Peyer's patch (tissue), 4 donors: Measurements from ENCODE around the gene GNAL. TPM values are rescaled to one million over a fixed set of nuclear protein-coding genes. Genes with fewer than 3 reads are reported as not detected.

ENCODE experiments used
- DNase-seq, 3 donors: peaks; one replicate each; pipeline ENCODE4 v3.0.0-alpha.2; 2017 to 2019
- H3K27ac ChIP-seq, 4 donors: fragments of 200-600 bp; sonication (generic); one replicate each; pipeline ENCODE4 v1.5.1; 2016 to 2019
- H3K27me3 ChIP-seq, 2 donors: fragments of 200-600 bp; sonication (generic); one replicate each; pipeline ENCODE4 v1.5.1; 2019
- H3K36me3 ChIP-seq, 3 donors: fragments of 200-600 bp; sonication (generic); one replicate each; pipeline ENCODE4 v1.5.1; 2016 to 2019
- H3K4me1 ChIP-seq, 4 donors: fragments of 200-600 bp; sonication (generic); one replicate each; pipeline ENCODE4 v1.5.1; 2016 to 2019
- H3K4me3 ChIP-seq, 4 donors: fragments of 200-600 bp; sonication (generic); 1 replicate in 3 of 4; 2 replicates in 1 of 4; pipeline ENCODE4 v1.5.1; 2016 to 2019; ENCODE audit warnings: mild to moderate bottlenecking in 1 of 4
- H3K9me3 ChIP-seq, 4 donors: fragments of 200-600 bp; sonication (generic); one replicate each; pipeline ENCODE4 v1.5.1; 2016 to 2019; ENCODE audit warnings: mild to moderate bottlenecking in 1 of 4
- POLR2A ChIP-seq, 2 donors: fragments of 450-650 bp; IDR thresholded peaks; one replicate each; pipeline ENCODE4 v1.5.1; 2017; ENCODE audit warnings: antibody characterized with exemption in 2 of 2, mild to moderate bottlenecking in 2 of 2, moderate library complexity in 2 of 2
- total RNA-seq, 4 donors: library from RNA; depleted of rRNA; stranded (reverse); fragments of >200 nt; gene quantifications; one replicate each; pipeline ENCODE4 v1.1.0, GENCODE V29; 2016
- TF ChIP-seq, protein P1 (sequence below), 6 experiments: fragments of 450-650 bp in 4 of 6; fragments of 200-600 bp in 2 of 6; sonication (generic) in 1 of 6; IDR thresholded peaks; one replicate each; pipeline ENCODE4 v1.5.1; 2017 to 2019; ENCODE audit warnings: antibody characterized with exemption in 6 of 6, mild to moderate bottlenecking in 3 of 6, moderate library complexity in 1 of 6

GNAL gene
- total RNA-seq, 4 donors from 2014 or later = 2.5 to 7.4 (median 3.6) TPM

DNA sequence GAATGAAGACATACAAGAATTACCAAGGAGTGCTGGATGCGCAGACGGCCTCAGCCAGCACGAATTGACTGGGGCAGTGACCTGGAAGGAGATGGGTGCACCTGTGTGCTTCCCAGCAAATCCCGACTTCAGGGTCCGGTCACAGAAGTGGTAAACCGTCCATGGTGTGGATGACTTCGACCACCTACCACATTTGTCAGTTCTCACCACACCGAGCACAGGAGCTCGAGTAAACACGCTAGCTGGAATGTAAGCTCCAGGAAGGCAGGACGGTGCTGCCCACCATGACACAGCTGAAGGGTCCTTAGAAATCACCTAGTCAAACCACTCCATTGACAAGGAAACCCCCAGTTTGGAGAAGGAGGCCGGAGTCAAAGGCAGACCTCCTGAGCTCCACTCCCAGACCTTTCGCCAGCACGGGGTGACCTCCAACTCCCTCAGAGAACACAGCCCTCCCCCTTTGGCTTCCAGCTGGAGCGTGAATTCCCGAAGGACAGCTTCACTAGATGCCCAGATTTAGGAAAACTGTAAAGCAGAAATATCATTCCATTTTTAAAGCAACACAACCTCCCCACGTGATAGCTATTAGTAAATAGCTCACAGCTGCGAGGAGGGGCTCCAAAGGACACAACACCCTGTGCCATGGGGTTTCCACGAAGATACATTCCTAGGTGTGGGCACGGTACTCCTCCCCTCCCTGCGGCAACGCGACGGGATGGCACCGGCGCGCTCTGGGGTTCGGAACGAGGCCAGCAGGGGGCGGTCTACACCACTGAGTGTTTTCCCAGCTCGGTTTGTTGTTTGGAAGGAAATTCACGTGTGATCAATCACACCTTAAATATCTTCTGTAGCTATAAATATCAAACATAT is 34.1 kb upstream of the GNAL start:
- H3K4me1 ChIP-seq = no peaks in the 10 kb centered on the region
- TF ChIP-seq, protein P1, sequence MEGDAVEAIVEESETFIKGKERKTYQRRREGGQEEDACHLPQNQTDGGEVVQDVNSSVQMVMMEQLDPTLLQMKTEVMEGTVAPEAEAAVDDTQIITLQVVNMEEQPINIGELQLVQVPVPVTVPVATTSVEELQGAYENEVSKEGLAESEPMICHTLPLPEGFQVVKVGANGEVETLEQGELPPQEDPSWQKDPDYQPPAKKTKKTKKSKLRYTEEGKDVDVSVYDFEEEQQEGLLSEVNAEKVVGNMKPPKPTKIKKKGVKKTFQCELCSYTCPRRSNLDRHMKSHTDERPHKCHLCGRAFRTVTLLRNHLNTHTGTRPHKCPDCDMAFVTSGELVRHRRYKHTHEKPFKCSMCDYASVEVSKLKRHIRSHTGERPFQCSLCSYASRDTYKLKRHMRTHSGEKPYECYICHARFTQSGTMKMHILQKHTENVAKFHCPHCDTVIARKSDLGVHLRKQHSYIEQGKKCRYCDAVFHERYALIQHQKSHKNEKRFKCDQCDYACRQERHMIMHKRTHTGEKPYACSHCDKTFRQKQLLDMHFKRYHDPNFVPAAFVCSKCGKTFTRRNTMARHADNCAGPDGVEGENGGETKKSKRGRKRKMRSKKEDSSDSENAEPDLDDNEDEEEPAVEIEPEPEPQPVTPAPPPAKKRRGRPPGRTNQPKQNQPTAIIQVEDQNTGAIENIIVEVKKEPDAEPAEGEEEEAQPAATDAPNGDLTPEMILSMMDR (IDR thresholded peaks at IDR 0.05) = peak in 4 of 6 experiments; percentile 53 to 63 (median 59)
- no peak for TF ChIP-seq POLR2A (IDR thresholded peaks at IDR 0.05)
- H3K27me3 ChIP-seq = no peaks in the 10 kb centered on the region
- no peak overlapping the region for H3K27ac ChIP-seq
- peak in 2 of 3 donors; percentile 64 to 68 for DNase-seq
- H3K36me3 ChIP-seq = no peaks in the 10 kb centered on the region
- H3K9me3 ChIP-seq = no peaks in the 10 kb centered on the region
- H3K4me3 ChIP-seq = no peak overlapping the region

DNA sequence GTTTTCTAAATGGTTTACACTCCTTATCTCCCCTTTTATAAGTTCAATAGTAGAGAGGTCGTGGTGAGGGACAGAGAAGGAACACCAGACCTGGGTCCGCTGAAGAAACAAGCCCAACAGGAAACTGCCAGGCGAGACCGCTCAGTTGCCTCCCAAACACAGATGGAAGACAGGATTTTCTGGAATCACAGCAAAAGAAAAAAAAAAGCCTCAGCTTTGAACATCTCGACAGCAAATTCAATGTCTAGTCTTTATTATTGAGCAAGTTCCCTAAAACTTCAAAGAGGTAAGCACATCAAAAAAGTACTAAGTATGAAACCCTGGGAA is 33.5 kb upstream of the GNAL start:
- DNase-seq = no peak
- Histone ChIP-seq H3K27me3 (no peaks in the 10 kb centered on the region), H3K36me3 (no peaks in the 10 kb centered on the region), H3K4me1 (no peaks in the 10 kb centered on the region), H3K9me3 (no peaks in the 10 kb centered on the region), H3K4me3 (no peak overlapping the region), H3K27ac (no peak overlapping the region)
- TF ChIP-seq, protein P1 (IDR thresholded peaks at IDR 0.05) = no peak
- TF ChIP-seq POLR2A (IDR thresholded peaks at IDR 0.05) = no peak

DNA sequence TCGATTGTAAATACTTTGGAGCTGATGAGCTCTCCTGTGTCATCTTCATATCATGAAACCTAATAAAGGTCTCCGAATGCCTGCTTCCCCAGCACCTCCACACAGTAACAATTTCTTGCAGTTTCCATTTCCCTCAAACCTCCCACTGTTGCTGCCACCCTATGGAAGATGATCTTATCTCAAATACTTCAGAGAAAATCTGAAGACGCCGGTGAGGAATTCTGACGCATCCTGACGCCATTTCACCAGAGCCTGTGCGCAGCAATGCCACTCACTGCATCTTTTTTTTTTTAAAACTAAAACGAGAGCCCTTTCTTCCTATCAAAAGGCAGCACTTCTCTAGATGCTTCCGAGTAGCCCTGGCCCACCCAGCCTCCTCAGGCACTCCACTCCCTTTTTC is 31.9 kb upstream of the GNAL start:
- Histone ChIP-seq H3K36me3 (no peaks in the 10 kb centered on the region), H3K27me3 (no peaks in the 10 kb centered on the region), H3K27ac (no peak overlapping the region), H3K4me1 (no peaks in the 10 kb centered on the region), H3K9me3 (no peaks in the 10 kb centered on the region), H3K4me3 (no peak overlapping the region)
- DNase-seq = no peak
- no peak for TF ChIP-seq POLR2A (IDR thresholded peaks at IDR 0.05)

DNA sequence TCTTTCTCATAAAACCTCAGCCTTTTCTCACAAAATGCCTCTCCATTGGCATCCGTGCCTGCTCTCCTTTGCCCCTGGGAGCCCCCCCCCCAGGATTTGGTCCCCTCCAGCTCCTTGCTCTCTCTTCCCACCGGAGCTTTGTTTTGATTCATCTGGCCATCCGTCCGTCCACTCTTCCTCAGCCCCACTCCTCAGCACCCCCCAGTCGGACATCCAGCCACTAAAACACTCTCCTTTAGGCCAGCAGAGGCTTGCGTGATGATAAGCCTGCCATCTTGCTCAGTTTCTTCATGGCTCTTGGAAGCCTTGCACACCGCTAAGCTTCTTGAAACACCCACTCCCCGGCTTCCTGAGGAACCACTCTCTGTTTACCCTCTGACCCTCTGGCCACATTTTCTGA is 31.5 kb upstream of the GNAL start:
- Histone ChIP-seq H3K36me3 (no peaks in the 10 kb centered on the region), H3K9me3 (no peaks in the 10 kb centered on the region), H3K27ac (no peak overlapping the region), H3K4me3 (no peak overlapping the region), H3K27me3 (no peaks in the 10 kb centered on the region), H3K4me1 (no peaks in the 10 kb centered on the region)
- TF ChIP-seq, protein P1 (IDR thresholded peaks at IDR 0.05) = no peak
- TF ChIP-seq POLR2A (IDR thresholded peaks at IDR 0.05) = no peak
- no peak for DNase-seq

DNA sequence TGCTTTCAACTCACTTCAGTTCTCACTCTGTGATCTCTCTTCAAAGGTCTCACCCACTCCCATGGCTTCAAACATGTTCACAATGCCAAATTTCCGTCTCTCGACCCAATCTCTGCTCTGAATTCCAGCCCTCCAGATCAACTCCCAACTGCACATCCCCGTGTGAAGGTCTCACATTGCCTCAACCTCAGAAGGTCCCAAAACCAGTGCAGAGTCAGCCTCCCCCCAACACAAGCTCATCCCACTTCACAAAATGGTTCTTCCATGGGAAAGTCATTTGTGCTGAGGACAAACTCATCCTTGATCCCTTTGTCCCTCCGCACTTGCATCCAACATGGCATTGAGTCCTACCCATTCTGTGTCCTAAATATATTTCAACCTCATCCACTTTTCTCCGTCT is 31.0 kb upstream of the GNAL start:
- TF ChIP-seq, protein P1 (IDR thresholded peaks at IDR 0.05) = no peak
- no peak for TF ChIP-seq POLR2A (IDR thresholded peaks at IDR 0.05)
- Histone ChIP-seq H3K9me3 (no peaks in the 10 kb centered on the region), H3K4me1 (no peaks in the 10 kb centered on the region), H3K36me3 (no peaks in the 10 kb centered on the region), H3K4me3 (no peak overlapping the region), H3K27ac (no peak overlapping the region), H3K27me3 (no peaks in the 10 kb centered on the region)
- DNase-seq = no peak

DNA sequence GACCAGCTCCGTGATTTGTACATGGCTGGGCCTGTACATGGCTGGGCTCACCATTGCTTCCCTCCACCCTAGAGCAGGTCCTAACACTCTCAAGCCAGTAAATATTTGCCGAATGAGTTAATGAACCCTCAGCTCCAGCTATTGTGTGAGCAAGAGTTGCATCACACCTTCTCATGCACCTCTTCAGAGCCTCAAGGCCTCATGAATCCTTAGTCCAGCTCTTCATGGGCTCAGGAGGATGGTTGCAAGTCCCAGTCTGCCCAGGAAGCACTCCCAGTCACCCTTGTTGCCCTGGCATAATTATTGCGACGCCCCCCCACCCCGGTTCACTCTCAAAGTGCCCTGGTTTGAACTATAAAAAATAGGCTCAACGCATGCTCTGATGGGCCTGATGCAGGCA is 30.1 kb upstream of the GNAL start:
- H3K4me3 ChIP-seq = no peak overlapping the region
- H3K4me1 ChIP-seq = no peaks in the 10 kb centered on the region
- no peak for DNase-seq
- no peaks in the 10 kb centered on the region for H3K9me3 ChIP-seq
- H3K36me3 ChIP-seq = no peaks in the 10 kb centered on the region
- no peaks in the 10 kb centered on the region for H3K27me3 ChIP-seq
- TF ChIP-seq POLR2A (IDR thresholded peaks at IDR 0.05) = no peak
- no peak overlapping the region for H3K27ac ChIP-seq
